Heart left ventricle (tissue), 13 donors: ENCODE results near the gene SCAF8.

ENCODE experiments used
- POLR2A ChIP-seq, 2 donors: fragments of 450-650 bp; IDR thresholded peaks; one replicate each; pipeline ENCODE4 v1.6.1; 2017; ENCODE audit warnings: antibody characterized with exemption in 2 of 2, mild to moderate bottlenecking in 2 of 2, moderate library complexity in 2 of 2
- TF ChIP-seq, protein P1 (sequence below), 12 donors: fragments of 200-600 bp; sonication (generic) in 4 of 12; IDR thresholded peaks; one replicate each; pipeline versions ENCODE4 v1.5.0 to v1.8.0; 2018 to 2022; ENCODE audit warnings: antibody characterized with exemption in 12 of 12, mild to moderate bottlenecking in 5 of 12
- donor health status: ischemic (EF 13 %, LVEDD 7.1; RV severe dilation, severe dysfunction).
- donor health status: DM: no; HTN: yes; CAD: no.
- donor health status: DM: no; HTN: no; CAD: no.
- donor health status: ischemic (EF 25% LVEDD 6.9; RV normal size, moderate dysfunction).
- donor health status: ischemic (EF 25% LVEDD 5.7; RV mildly dilated, moderate dysfunction).
- donor health status: ischemic (EF 35%, LVEDD 5.7; RV mildly dilated, moderate dysfunction).
- donor health status: nonischemic (EF 11% LVEDD 7.7; RV severe dilation, severe dysfunction).
- donor health status: DM: yes; HTN: yes; CAD: no.
- donor health status: PGD.
- donor health status: ischemic (EF 29% LVEDD 5.4; RV normal size, mild dysfunction).
- donor health status: nonischemic (EF 23%, LVEDD 6.1; RV moderate dilation, normal function).

- TF ChIP-seq, protein P1, sequence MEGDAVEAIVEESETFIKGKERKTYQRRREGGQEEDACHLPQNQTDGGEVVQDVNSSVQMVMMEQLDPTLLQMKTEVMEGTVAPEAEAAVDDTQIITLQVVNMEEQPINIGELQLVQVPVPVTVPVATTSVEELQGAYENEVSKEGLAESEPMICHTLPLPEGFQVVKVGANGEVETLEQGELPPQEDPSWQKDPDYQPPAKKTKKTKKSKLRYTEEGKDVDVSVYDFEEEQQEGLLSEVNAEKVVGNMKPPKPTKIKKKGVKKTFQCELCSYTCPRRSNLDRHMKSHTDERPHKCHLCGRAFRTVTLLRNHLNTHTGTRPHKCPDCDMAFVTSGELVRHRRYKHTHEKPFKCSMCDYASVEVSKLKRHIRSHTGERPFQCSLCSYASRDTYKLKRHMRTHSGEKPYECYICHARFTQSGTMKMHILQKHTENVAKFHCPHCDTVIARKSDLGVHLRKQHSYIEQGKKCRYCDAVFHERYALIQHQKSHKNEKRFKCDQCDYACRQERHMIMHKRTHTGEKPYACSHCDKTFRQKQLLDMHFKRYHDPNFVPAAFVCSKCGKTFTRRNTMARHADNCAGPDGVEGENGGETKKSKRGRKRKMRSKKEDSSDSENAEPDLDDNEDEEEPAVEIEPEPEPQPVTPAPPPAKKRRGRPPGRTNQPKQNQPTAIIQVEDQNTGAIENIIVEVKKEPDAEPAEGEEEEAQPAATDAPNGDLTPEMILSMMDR (IDR thresholded peaks at IDR 0.05), result no peak
- TF ChIP-seq POLR2A (IDR thresholded peaks at IDR 0.05), result no peak
These were observed 40.4 kb downstream of the SCAF8 start for GRCh38 chr6:154773610-154774089.
